Type B pancreatic cell (in vitro differentiated cells): ENCODE measurements around the gene SOHLH1. TPM values are rescaled to one million over a fixed set of nuclear protein-coding genes. Genes with fewer than 3 reads are reported as not detected.

ENCODE experiments used
- DNase-seq: peaks from one replicate; pipeline ENCODE4 v3.0.0; 2021; ENCODE audit warnings: mixed read lengths; ENCODE audit not compliant: unreplicated experiment; ENCODE audit errors: extremely low spot score
- H3K27ac Mint-ChIP-seq: 2 replicates; pipeline ENCODE4 v1.8.0; 2021; ENCODE audit warnings: mild to moderate bottlenecking, mixed read lengths
- H3K27me3 Mint-ChIP-seq: 2 replicates; pipeline ENCODE4 v1.8.0; 2021; ENCODE audit warnings: mixed read lengths
- H3K36me3 Mint-ChIP-seq: 2 replicates; pipeline ENCODE4 v1.8.0; 2021; ENCODE audit warnings: mixed read lengths
- H3K4me1 Mint-ChIP-seq: one replicate; pipeline ENCODE4 v1.8.0; 2021; ENCODE audit warnings: mixed read lengths; ENCODE audit not compliant: unreplicated experiment
- H3K4me3 Mint-ChIP-seq: 2 replicates; pipeline ENCODE4 v1.8.0; 2021; ENCODE audit warnings: mild to moderate bottlenecking, mixed read lengths
- H3K9me3 Mint-ChIP-seq: 2 replicates; pipeline ENCODE4 v1.8.0; 2021; ENCODE audit warnings: mixed read lengths
- CTCF ChIP-seq: fragments of 200-600 bp; sonication (generic); conservative IDR thresholded peaks from 2 replicates; pipeline ENCODE4 v1.5.0; 2021; ENCODE audit warnings: antibody characterized with exemption, mild to moderate bottlenecking
- total RNA-seq: library from RNA; stranded (reverse); gene quantifications from 2 replicates; pipeline ENCODE4 v1.2.1, GENCODE V29; 2021; ENCODE audit warnings: low replicate concordance

SOHLH1 gene
- total RNA-seq, 1 donor from 2014 or later, result not detected

DNA sequence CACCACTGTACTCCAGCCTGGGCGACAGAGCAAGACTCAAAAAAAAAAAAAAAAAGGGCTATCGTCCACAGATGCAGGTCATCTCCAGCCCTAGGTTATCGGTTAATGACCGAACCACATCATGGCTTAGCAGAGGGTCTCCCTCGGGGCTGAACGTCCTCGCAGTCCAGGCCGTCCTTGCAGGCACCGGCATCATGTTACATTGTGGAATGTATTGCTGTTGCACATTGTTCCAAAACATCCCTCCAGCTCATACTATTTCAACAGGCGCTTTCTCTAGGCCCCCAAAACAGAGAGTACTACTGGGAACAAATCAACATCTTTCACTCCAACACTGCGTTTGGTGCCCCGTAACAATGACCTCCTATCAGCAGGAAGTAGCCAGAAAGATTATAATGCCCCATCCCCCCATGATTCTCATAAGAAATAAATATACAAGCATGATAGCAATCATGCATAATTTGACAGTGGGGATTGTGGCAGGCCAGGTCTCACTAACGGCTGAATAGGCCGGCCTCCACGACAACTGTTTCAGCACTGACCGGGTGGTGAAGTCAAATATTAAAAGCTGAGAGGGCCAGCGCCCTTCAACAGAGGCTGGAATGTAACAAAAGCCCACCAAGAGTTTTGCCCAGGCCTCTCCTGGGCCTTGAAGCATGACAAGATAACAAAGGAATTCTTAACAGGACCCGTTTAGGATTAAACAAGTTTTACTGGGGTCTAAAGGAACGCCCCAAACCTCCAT lies 37.3 kb downstream of the SOHLH1 start:
- Mint-ChIP-seq H3K4me1 (peaks cover 14% of the 10 kb centered on the region), H3K27ac (peak overlapping the region; percentile 80), H3K36me3 (no peaks in the 10 kb centered on the region), H3K9me3 (no peaks in the 10 kb centered on the region), H3K4me3 (no peak overlapping the region), H3K27me3 (peaks cover 3% of the 10 kb centered on the region)
- DNase-seq, result no peak
- no peak for TF ChIP-seq CTCF

- no peaks in the 10 kb centered on the region for H3K36me3 Mint-ChIP-seq
- no peak overlapping the region for H3K27ac Mint-ChIP-seq
- H3K4me1 Mint-ChIP-seq, result peaks cover 14% of the 10 kb centered on the region
- H3K9me3 Mint-ChIP-seq, result no peaks in the 10 kb centered on the region
- no peaks in the 10 kb centered on the region for H3K27me3 Mint-ChIP-seq
- DNase-seq, result no peak
- H3K4me3 Mint-ChIP-seq, result no peak overlapping the region
- no peak for TF ChIP-seq CTCF
Measured at GRCh38 chr9:135660407-135660806, 38.9 kb downstream of the SOHLH1 start.

DNA sequence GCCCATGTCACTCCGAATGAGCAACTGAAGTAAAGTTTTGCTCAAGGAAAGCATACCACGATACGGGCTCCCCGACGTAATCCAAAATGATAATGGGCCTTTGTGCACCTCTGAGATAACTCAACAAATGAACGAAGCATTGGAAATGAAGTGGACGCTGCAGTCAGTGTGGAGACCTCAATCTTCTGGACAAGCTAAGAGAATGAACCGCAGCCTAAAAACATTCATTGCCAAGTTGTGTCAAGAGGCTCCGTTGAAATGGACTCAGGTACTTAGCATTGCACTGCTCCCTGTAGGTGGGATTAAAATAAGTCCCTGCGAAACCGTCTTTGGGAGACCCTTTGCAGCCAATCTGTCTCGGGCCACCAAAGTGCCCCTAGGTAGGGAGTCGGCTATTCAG lies 40.0 kb downstream of the SOHLH1 start:
- no peaks in the 10 kb centered on the region for H3K36me3 Mint-ChIP-seq

GRCh38 chr9:135657416-135657815 lies 41.9 kb downstream of the SOHLH1 start:
- H3K4me3 Mint-ChIP-seq, result no peak overlapping the region
- DNase-seq, result no peak
- peaks cover 8% of the 10 kb centered on the region for H3K4me1 Mint-ChIP-seq
- no peaks in the 10 kb centered on the region for H3K9me3 Mint-ChIP-seq
- H3K36me3 Mint-ChIP-seq, result no peaks in the 10 kb centered on the region
- TF ChIP-seq CTCF, result no peak
- no peak overlapping the region for H3K27ac Mint-ChIP-seq
- H3K27me3 Mint-ChIP-seq, result no peaks in the 10 kb centered on the region

More for the DNA sequence above, 40.0 kb downstream of the SOHLH1 start:
- H3K9me3 Mint-ChIP-seq, result no peaks in the 10 kb centered on the region
- TF ChIP-seq CTCF, result no peak
- no peak overlapping the region for H3K27ac Mint-ChIP-seq
- no peaks in the 10 kb centered on the region for H3K27me3 Mint-ChIP-seq
- no peak for DNase-seq
- H3K4me1 Mint-ChIP-seq, result peaks cover 11% of the 10 kb centered on the region
- H3K4me3 Mint-ChIP-seq, result no peak overlapping the region

DNA sequence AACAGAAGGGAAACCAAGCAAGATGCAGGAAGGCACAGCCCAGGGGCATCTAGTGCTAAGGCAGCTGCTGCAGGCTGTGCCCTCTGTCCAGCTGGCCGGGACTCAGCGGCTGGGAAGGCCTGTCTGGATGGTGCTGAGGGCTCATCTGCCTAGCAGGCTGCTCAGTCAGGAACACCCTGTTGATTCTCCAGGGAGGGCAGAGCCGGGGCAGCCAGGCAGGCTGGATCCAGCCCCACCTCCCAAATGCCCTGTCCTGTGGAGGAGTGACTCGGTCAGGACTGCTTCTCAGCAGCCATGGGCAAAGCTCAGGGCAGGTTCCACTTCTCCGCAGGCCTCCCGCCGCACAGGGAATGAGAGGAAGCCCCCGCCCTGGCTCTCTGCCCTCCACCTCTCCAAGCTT lies 44.0 kb downstream of the SOHLH1 start:
- DNase-seq, result no peak
- TF ChIP-seq CTCF, result no peak
- Mint-ChIP-seq H3K36me3 (no peaks in the 10 kb centered on the region), H3K27me3 (no peaks in the 10 kb centered on the region), H3K4me1 (no peaks in the 10 kb centered on the region), H3K27ac (no peak overlapping the region), H3K9me3 (peaks cover 2% of the 10 kb centered on the region), H3K4me3 (no peak overlapping the region)
